ENCODE measurements around the gene CSNK1G3.
A peak's percentile ranks its signal among the peaks of the same experiment; 100 is the strongest.

Gene CSNK1G3

DNA sequence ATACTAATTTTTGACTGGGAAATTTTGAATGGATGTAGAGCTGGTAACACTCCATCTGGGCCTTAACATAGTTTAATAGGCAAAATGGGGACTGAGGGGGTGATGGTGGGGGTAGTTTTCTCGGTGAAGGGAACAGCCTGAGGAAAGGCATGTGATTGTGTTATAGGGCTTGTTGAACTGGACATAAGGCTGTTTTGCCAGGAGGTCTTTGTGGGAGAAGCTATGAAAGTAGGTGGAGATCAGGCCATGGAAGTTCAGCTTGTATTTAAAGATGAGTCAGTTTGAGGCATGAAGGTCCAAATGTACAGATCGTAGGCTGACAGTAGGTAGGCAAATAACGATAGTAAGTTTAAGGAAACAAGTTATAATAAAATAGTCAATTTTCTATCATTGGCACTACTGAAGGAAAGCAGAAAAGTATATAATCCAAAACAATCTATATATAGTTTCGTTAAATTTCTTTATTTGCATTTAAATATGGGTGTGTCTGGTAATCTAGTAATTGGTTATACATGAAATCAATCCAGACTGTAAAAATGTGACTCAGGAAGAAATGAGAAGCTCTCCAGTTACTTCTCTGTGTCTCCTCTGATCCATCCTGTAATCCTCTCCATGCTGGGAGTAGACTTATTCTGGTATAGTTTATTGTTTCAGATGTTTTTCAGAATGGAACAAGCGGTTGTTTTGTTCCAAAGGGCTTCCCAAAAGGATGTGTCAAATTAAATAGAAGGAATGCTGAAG lies 2.8 kb downstream of the CSNK1G3 start:
- DNase-seq: peak in 1 of 2 experiments; percentile 4

DNA sequence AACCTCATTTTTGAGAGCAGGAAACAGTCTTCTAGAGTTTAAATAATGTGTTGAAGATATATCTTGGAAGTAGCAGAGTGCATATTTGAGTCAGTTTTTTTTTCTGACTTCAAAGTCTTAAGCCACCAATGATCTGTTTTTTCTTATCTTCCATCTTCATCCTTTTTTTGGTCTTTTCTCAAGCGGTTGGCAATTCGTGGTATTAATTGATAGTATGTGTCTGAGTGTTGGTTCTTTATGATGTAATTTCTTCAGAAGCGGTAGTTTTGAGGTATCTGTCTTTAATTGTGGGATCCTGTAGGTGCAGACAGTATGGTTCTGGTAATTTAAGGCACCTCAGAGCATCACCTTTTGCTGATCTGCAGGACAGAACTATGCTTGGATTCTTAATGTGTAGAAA lies 3.9 kb downstream of the CSNK1G3 start:
- DNase-seq: no peak

DNA sequence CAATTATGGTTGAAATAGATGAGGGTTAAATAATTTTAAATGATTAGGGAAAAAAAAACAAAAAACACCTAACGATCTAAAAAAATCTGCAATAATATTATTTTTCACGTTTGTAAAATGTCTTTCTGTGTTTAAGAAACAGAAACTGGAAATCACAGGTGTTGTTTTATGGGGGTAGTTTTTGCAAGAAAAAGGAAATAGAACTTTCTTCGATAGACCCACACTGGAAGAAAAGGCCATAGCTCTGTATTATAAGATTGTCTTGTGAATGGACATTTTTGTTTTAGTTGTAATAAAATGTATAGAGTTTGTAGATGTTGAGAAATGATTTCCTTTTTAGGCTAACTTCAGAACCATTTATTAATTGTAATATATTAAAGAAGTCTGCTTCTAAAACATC lies 5.5 kb downstream of the CSNK1G3 start:
- no peak for DNase-seq

DNA sequence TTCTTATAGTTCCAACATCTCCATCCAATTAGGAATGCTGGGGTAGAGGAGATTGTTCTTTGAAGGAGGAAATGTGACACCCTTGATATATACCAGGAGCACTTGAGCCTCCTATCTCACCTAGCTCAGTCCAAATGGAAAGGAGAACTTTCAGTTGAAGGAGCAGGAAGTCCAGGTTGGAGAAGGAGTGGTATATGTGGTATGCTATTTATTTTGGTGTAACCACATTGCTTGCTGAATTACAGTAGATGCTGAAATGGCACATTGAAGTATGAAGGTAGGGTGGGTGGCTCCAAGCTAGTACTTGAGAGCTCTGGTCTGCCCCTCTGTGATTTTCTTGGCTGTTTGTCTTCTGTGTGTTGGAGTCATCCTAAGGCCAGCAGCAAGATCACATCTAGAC lies 6.1 kb downstream of the CSNK1G3 start:
- peak in 1 of 2 experiments; percentile 5 for DNase-seq

GRCh38 chr5:123520677-123521247 lies 8.8 kb downstream of the CSNK1G3 start:
- no peak for DNase-seq

DNA sequence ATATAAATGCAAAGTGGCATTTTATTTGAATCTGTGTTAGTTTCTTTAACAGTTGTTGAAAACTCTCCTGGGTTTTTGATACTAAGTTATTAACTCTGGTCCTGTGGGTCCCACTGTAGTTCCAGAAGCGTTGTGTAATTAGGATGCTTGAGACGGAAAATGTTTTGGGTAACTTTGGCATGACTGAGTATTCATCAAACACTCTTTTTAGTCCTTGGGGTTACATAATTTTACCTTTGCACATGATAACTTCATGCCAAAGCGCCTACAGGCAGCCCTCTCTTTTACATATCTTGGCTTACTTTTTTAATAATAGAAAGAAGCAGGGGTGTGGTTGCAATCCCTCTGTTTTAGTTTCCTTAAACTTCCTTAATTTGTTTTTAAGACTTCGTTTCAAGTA lies 12.2 kb downstream of the CSNK1G3 start:
- no peak for DNase-seq

DNA sequence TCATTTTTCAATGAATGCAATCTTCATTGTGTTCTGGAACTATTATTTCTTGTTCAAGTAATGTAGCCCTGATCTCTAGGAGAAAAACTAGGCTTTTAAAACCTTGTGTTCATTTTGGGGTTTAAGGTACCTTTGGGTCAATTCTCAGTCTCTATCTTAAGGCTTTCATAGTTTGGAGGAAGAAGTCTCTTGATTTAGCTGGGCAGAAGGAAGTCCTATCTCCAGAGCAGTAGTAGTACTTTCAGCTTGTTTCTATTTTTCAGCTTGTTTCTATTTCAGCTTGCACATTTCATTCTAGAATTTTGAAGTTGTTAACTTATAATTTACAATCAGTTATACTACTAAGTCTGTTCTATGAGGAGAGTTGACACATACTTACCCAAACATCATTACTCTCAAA lies 15.2 kb downstream of the CSNK1G3 start:
- no peak for DNase-seq

DNA sequence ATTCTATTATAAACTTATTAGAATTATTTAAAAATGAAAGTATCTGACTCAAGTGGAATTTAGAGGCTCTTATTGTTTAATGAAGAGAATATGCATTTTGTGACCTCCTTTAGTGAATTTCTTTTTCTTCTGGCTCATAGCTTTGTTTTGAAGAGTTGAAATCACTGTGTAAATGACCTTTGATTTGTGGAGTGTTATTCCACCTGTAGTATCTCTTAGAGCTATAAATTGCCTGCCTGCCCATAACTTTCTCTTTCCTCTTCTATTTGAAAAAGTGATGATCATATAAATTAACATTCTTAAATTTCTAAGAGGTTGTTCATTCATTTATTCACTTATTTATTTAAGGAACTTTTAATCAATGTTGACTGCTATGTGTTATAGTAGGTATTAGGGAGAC lies 16.1 kb downstream of the CSNK1G3 start:
- DNase-seq: no peak

DNA sequence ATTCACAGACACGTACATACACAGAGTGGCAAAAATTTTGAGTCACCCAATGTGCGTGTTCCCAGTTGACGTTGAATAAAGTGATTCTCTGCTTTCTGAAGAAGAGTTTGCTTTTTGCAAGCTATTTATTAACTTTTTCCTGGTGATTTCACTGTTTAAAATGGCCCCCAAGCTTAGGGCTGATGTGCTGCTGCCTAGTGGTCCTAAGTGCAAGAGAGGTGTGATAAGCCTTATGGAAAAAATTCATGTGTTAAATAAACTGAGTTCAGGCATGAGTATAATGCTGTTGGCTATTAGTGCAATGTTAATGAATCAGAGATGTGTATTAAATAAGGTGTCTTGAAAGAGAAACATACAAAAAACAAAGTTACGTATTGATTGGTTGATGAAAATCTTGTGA lies 16.9 kb downstream of the CSNK1G3 start:
- DNase-seq: no peak

GRCh38 chr5:123530728-123531127 lies 18.8 kb downstream of the CSNK1G3 start:
- DNase-seq: no peak

DNA sequence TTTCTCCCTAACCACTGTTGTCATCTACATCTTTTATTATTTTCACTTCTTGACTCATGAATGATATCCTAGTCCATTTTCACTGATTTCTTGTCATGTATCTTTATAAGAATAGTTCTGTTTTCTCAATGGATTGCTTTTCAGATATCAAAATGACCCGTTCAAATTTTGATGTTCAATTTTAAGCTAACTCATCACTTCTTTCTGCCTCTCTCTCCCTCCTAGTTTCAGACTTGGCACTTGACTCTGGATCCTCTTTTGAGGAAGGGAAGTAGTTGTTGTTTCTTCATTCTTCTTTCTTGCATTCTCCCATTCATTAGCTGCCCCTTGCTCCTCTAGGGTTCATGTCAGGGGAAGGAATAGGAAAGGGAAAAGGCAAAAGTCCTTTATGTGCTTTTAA lies 23.7 kb downstream of the CSNK1G3 start:
- DNase-seq: no peak

DNA sequence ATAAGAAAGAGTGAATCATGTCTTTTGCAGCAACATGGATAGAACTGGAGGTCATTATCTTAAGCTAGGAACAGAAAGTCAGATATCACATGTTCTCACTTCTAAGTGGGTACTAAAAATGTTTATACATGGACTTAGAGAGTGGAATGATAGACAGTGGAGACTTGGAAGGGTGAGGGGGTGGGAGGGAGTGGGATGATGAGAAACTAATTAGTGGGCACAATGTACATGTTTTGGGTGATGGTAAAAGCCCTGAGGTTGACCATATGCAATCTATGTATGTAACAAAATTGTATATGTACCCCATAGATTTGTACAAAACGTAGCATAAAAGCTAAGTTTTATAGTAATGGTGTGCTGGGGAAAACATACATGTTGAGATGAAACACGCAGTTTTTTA lies 25.3 kb downstream of the CSNK1G3 start:
- DNase-seq: no peak

GRCh38 chr5:123537845-123538244 lies 25.9 kb downstream of the CSNK1G3 start:
- DNase-seq: no peak

GRCh38 chr5:123538670-123539459 lies 26.9 kb downstream of the CSNK1G3 start:
- no peak for DNase-seq

DNA sequence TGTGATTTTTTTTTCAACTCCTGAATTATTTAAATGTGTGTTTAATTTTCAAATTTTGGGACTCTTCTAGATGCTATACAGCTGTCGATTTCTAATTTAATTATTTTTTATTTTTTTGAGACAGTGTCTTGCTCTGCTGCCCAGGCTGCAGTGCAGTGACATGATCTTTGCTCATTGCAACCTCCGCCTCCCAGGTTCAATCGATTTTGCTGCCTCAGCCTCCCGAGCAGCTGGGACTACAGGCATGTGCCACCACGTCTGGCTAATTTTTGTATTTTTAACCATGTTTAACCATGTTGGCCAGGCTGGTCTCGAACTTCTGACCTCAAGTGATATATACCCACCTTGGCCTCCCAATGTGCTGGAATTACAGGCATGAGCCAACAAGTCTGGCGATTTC lies 28.6 kb downstream of the CSNK1G3 start:
- no peak for DNase-seq

GRCh38 chr5:123543438-123543837 lies 31.5 kb downstream of the CSNK1G3 start:
- no peak for DNase-seq

GRCh38 chr5:123545506-123545905 lies 33.5 kb downstream of the CSNK1G3 start:
- DNase-seq: peak; percentile 1 to 48

DNA sequence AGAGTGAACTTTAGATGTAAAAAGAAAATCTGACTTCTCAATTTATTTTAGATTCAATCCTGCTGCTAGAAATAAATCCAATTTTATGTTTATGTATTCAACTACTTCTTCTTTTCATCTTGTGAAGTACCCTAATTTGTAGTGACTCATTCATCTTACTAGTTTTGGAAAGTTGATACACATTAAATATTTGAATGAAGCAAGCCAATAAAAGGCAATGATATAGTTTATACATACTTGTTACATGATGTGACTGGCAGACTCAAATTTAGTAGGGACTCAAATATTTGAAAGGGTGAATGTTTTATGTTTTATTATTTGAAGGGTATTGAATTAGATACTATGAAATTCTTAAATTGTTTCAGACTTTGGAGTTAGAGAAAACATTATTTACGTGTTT lies 34.7 kb downstream of the CSNK1G3 start:
- DNase-seq: no peak

- DNase-seq: no peak
Observed at GRCh38 chr5:123549256-123549904, 37.4 kb downstream of the CSNK1G3 start.

DNA sequence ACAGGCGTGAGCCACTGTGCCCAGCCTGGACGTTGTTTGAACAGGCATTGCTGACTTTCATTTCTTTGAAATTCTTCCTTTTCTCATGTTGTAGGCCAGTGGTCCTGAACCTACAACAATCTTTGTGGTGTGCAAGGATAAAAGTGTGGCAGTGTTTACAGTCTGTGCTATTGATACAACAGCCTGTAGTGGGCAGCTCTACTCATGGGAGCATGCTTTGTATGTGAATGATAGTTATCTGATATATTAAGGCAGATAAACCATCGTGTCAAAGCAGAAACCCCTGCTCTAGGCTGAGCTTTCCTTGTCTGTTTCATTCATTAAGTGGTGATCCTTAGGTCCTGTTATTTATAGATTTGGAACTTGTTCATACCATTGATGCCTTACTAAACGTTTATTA lies 42.6 kb downstream of the CSNK1G3 start:
- no peak for DNase-seq

GRCh38 chr5:123557907-123558306 lies 45.9 kb downstream of the CSNK1G3 start:
- no peak for DNase-seq

GRCh38 chr5:123558762-123559433 lies 46.9 kb downstream of the CSNK1G3 start:
- no peak for DNase-seq

- no peak for DNase-seq
Observed at GRCh38 chr5:123559434-123559775, 47.4 kb downstream of the CSNK1G3 start.
